ENCODE measurements around the gene TRIP13. TPM values are rescaled to one million over a fixed set of nuclear protein-coding genes. Genes with fewer than 3 reads are reported as not detected.
A peak's percentile ranks its signal among the peaks of the same experiment; 100 is the strongest.
"Not testable (repeated sequence)": the region's sequence is repeated elsewhere in the genome, so short reads cannot be mapped to it uniquely, and the experiment has no call there.

Gene TRIP13
- total RNA-seq: 11.9 and 13.5 TPM in 2 replicates
- long read RNA-seq, transcript TRIP13-201 (13 exons, 2,672 nt): major isoform, 24 of 32 reads
- long read RNA-seq, partial matches to known transcripts: 6 of 32 reads
- long read RNA-seq, other reads (novel, unspliced or antisense): 2 of 32 reads

- Mint-ChIP-seq H3K4me3 (ENCODE audit: low read depth) (peak within 1 kb of the TSS; percentile 85), H3K36me3 (ENCODE audit: insufficient read depth) (peaks cover 12% of the 10 kb centered on the region), H3K4me1 (ENCODE audit: low read depth) (peaks cover 14% of the 10 kb centered on the region), H3K9me3 (ENCODE audit: low read depth) (no peaks in the 10 kb centered on the region), H3K27me3 (no peaks in the 10 kb centered on the region), H3K27ac (peak within 1 kb of the TSS; percentile 95)
- peak; percentile 68 for DNase-seq (ENCODE audit: low spot score, unreplicated experiment)
- TF ChIP-seq CTCF (IDR thresholded peaks at IDR 0.05; ENCODE audit: unreplicated experiment): peak; percentile 24
Measured at GRCh38 chr5:892394-893136, at the start of gene TRIP13, which contains the start of gene BRD9. Gene TRIP13, plus strand, starts transcription at chr5:892884. Its CDS starts 115 bp downstream, at chr5:892999. Gene BRD9, minus strand, starts transcription at chr5:892801. Its CDS starts 144 bp downstream, at chr5:892657.

GRCh38 chr5:843371-843770 is 49.3 kb upstream of the TRIP13 start:
- H3K9me3 Mint-ChIP-seq (ENCODE audit: low read depth); H3K4me1 Mint-ChIP-seq (ENCODE audit: low read depth); H3K27ac Mint-ChIP-seq; DNase-seq (ENCODE audit: low spot score, unreplicated experiment); H3K4me3 Mint-ChIP-seq (ENCODE audit: low read depth); H3K27me3 Mint-ChIP-seq; H3K36me3 Mint-ChIP-seq (ENCODE audit: insufficient read depth): not testable (repeated sequence)

- H3K27me3 Mint-ChIP-seq; H3K27ac Mint-ChIP-seq; H3K4me3 Mint-ChIP-seq (ENCODE audit: low read depth); H3K4me1 Mint-ChIP-seq (ENCODE audit: low read depth); H3K36me3 Mint-ChIP-seq (ENCODE audit: insufficient read depth); H3K9me3 Mint-ChIP-seq (ENCODE audit: low read depth); DNase-seq (ENCODE audit: low spot score, unreplicated experiment): not testable (repeated sequence)
Measured at GRCh38 chr5:843926-844325, 48.8 kb upstream of the TRIP13 start.

GRCh38 chr5:844426-844825 is 48.3 kb upstream of the TRIP13 start:
- DNase-seq (ENCODE audit: low spot score, unreplicated experiment); H3K4me3 Mint-ChIP-seq (ENCODE audit: low read depth); H3K27ac Mint-ChIP-seq; H3K27me3 Mint-ChIP-seq; H3K9me3 Mint-ChIP-seq (ENCODE audit: low read depth); H3K4me1 Mint-ChIP-seq (ENCODE audit: low read depth); H3K36me3 Mint-ChIP-seq (ENCODE audit: insufficient read depth): not testable (repeated sequence)

GRCh38 chr5:845031-845675 is 47.5 kb upstream of the TRIP13 start:
- H3K9me3 Mint-ChIP-seq (ENCODE audit: low read depth); H3K36me3 Mint-ChIP-seq (ENCODE audit: insufficient read depth); DNase-seq (ENCODE audit: low spot score, unreplicated experiment); H3K27ac Mint-ChIP-seq; H3K27me3 Mint-ChIP-seq; H3K4me3 Mint-ChIP-seq (ENCODE audit: low read depth): not testable (repeated sequence)
- peaks cover 11% of the 10 kb centered on the region for H3K4me1 Mint-ChIP-seq (ENCODE audit: low read depth)

- H3K9me3 Mint-ChIP-seq (ENCODE audit: low read depth); H3K36me3 Mint-ChIP-seq (ENCODE audit: insufficient read depth); DNase-seq (ENCODE audit: low spot score, unreplicated experiment); H3K27me3 Mint-ChIP-seq; H3K4me3 Mint-ChIP-seq (ENCODE audit: low read depth); H3K27ac Mint-ChIP-seq: not testable (repeated sequence)
- H3K4me1 Mint-ChIP-seq (ENCODE audit: low read depth): peaks cover 12% of the 10 kb centered on the region
Measured at GRCh38 chr5:845676-846601, 46.7 kb upstream of the TRIP13 start.

GRCh38 chr5:846602-847091 is 46.0 kb upstream of the TRIP13 start:
- not testable (repeated sequence) for H3K27me3 Mint-ChIP-seq
- peak overlapping the region; percentile 11 for H3K27ac Mint-ChIP-seq

GRCh38 chr5:847212-847611 is 45.5 kb upstream of the TRIP13 start:
- not testable (repeated sequence) for H3K4me3 Mint-ChIP-seq (ENCODE audit: low read depth); DNase-seq (ENCODE audit: low spot score, unreplicated experiment); H3K27ac Mint-ChIP-seq; H3K9me3 Mint-ChIP-seq (ENCODE audit: low read depth); H3K36me3 Mint-ChIP-seq (ENCODE audit: insufficient read depth); H3K27me3 Mint-ChIP-seq
- peaks cover 12% of the 10 kb centered on the region for H3K4me1 Mint-ChIP-seq (ENCODE audit: low read depth)

More at GRCh38 chr5:846602-847091, 46.0 kb upstream of the TRIP13 start:
- H3K9me3 Mint-ChIP-seq (ENCODE audit: low read depth); DNase-seq (ENCODE audit: low spot score, unreplicated experiment); H3K36me3 Mint-ChIP-seq (ENCODE audit: insufficient read depth); H3K4me3 Mint-ChIP-seq (ENCODE audit: low read depth): not testable (repeated sequence)
- peaks cover 12% of the 10 kb centered on the region for H3K4me1 Mint-ChIP-seq (ENCODE audit: low read depth)

GRCh38 chr5:847736-848135 is 44.9 kb upstream of the TRIP13 start:
- not testable (repeated sequence) for H3K4me3 Mint-ChIP-seq (ENCODE audit: low read depth); H3K9me3 Mint-ChIP-seq (ENCODE audit: low read depth); DNase-seq (ENCODE audit: low spot score, unreplicated experiment); H3K27me3 Mint-ChIP-seq; H3K27ac Mint-ChIP-seq; H3K36me3 Mint-ChIP-seq (ENCODE audit: insufficient read depth)
- H3K4me1 Mint-ChIP-seq (ENCODE audit: low read depth): peaks cover 12% of the 10 kb centered on the region

Measured in progenitor cell of endocrine pancreas (in vitro differentiated cells).